Type B pancreatic cell (in vitro differentiated cells): ENCODE results near the gene TRIM45. TPM values are rescaled to one million over a fixed set of nuclear protein-coding genes. Genes with fewer than 3 reads are reported as not detected.

Experiments used
- DNase-seq: peaks from one replicate; pipeline ENCODE4 v3.0.0; 2021; ENCODE audit warnings: mixed read lengths; ENCODE audit not compliant: unreplicated experiment; ENCODE audit errors: extremely low spot score
- H3K27ac Mint-ChIP-seq: 2 replicates; pipeline ENCODE4 v1.8.0; 2021; ENCODE audit warnings: mild to moderate bottlenecking, mixed read lengths
- H3K27me3 Mint-ChIP-seq: 2 replicates; pipeline ENCODE4 v1.8.0; 2021; ENCODE audit warnings: mixed read lengths
- H3K36me3 Mint-ChIP-seq: 2 replicates; pipeline ENCODE4 v1.8.0; 2021; ENCODE audit warnings: mixed read lengths
- H3K4me1 Mint-ChIP-seq: one replicate; pipeline ENCODE4 v1.8.0; 2021; ENCODE audit warnings: mixed read lengths; ENCODE audit not compliant: unreplicated experiment
- H3K4me3 Mint-ChIP-seq: 2 replicates; pipeline ENCODE4 v1.8.0; 2021; ENCODE audit warnings: mild to moderate bottlenecking, mixed read lengths
- H3K9me3 Mint-ChIP-seq: 2 replicates; pipeline ENCODE4 v1.8.0; 2021; ENCODE audit warnings: mixed read lengths
- CTCF ChIP-seq: fragments of 200-600 bp; sonication (generic); conservative IDR thresholded peaks from 2 replicates; pipeline ENCODE4 v1.5.0; 2021; ENCODE audit warnings: antibody characterized with exemption, mild to moderate bottlenecking
- long read RNA-seq: library from polyadenylated mRNA; unstranded; transcript quantifications from one replicate; pipeline ENCODE4 v2.0.0, GENCODE V29; 2020
- total RNA-seq: library from RNA; stranded (reverse); gene quantifications from 2 replicates; pipeline ENCODE4 v1.2.1, GENCODE V29; 2021; ENCODE audit warnings: low replicate concordance

The TRIM45 gene
- total RNA-seq, result 19.8 and 23.3 TPM in 2 replicates
- long read RNA-seq, partial matches to known transcripts, result 2 of 10 reads
- long read RNA-seq, other reads (novel, unspliced or antisense), result 7 of 10 reads

- peaks cover 12% of the 10 kb centered on the region for H3K36me3 Mint-ChIP-seq
- DNase-seq, result peak; percentile 96
- no peaks in the 10 kb centered on the region for H3K9me3 Mint-ChIP-seq
- TF ChIP-seq CTCF, result peak; percentile 79
- H3K4me3 Mint-ChIP-seq, result peak within 1 kb of the TSS; percentile 92
- no peaks in the 10 kb centered on the region for H3K27me3 Mint-ChIP-seq
- H3K4me1 Mint-ChIP-seq, result peaks cover 23% of the 10 kb centered on the region
- peak within 1 kb of the TSS; percentile 95 for H3K27ac Mint-ChIP-seq
These were observed at the start of gene TRIM45 for GRCh38 chr1:117121589-117122329. TSS of gene TRIM45 (minus strand) at chr1:117121749. CDS start at chr1:117121201, 548 bp downstream.

DNA sequence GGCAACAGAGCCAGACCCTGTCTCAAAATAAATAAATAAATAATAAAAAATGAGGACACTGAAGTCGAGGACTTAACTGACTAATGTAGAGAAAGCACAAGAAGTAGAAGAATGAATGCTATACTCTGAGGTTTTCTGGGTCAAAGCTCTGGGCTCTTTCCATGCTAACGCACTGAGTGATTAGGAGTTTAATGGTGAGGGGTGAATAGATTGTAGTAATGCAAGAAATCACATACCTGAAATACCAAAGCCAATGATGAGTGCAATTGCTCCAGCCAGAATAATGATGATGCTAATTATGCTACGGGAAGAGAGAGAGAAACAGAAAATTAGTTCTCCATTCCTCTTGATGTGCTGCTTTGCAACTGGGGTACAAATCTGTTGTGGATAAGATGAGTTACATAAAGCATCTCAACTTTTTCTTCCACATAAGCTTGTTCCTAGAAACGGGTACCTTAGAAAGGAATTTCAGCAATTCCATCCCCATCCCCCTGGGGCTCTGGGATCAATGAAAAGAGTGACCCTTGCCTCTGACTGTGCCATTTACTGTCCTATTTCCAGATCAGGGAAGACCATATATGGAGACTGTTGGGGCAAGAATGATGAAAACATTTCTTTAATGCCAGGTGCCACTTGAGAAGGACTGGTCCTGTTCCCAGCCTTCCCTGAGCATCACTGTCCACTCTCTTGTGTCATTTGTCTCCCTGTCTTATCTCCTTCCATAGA is 48.5 kb upstream of the TRIM45 start:
- Mint-ChIP-seq H3K27me3 (no peaks in the 10 kb centered on the region), H3K27ac (no peak overlapping the region), H3K4me3 (no peak overlapping the region), H3K36me3 (peaks cover 8% of the 10 kb centered on the region), H3K9me3 (peaks cover 5% of the 10 kb centered on the region), H3K4me1 (peaks cover 20% of the 10 kb centered on the region)
- TF ChIP-seq CTCF, result no peak
- no peak for DNase-seq

- peak overlapping the region; percentile 68 for H3K27ac Mint-ChIP-seq
- peaks cover 5% of the 10 kb centered on the region for H3K9me3 Mint-ChIP-seq
- no peak overlapping the region for H3K4me3 Mint-ChIP-seq
- H3K36me3 Mint-ChIP-seq, result peaks cover 5% of the 10 kb centered on the region
- DNase-seq, result no peak
- H3K4me1 Mint-ChIP-seq, result peaks cover 24% of the 10 kb centered on the region
- no peaks in the 10 kb centered on the region for H3K27me3 Mint-ChIP-seq
- no peak for TF ChIP-seq CTCF
These were observed 45.9 kb upstream of the TRIM45 start for GRCh38 chr1:117167402-117167801.

DNA sequence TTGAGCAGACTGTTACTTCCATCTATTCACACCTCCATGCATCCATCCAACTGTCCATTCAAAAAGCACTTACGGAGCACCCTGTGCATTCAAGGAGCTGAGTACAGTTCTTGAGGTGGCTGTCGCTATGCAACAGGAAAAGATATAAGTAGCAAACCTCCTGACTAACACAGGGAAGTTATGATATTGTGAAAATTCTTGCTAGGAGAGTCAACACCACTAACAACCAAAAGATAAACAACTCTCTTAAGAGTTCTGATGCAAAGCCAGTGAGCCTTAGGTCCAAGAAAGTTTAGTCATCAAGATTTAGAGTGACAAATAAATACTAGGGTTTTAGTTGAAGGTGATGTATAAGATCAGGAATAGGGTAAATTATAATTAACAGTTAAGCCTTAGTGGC is 44.5 kb upstream of the TRIM45 start:
- DNase-seq, result no peak

DNA sequence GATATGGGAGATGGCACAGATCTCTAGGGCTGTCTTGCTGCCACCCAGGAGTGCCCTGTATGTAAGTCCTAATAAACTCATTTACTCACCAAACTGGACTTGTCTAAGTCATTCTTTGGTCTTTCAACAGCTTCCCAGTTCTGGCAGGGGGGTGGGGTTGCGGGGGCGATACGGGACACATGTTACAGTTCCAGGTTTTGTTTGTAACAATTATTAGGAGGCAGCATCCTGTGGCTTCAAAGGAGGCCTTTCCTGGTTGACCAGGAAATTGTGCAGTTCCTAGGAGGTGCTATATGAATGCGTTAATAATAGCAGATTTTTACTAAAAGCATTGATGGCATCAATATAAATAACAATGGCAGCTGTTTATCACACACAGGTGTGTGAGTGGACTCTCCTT is 42.7 kb upstream of the TRIM45 start:
- H3K27ac Mint-ChIP-seq, result no peak overlapping the region
- no peak for TF ChIP-seq CTCF
- peaks cover 22% of the 10 kb centered on the region for H3K4me1 Mint-ChIP-seq
- no peaks in the 10 kb centered on the region for H3K36me3 Mint-ChIP-seq
- H3K4me3 Mint-ChIP-seq, result no peak overlapping the region
- DNase-seq, result no peak
- no peaks in the 10 kb centered on the region for H3K27me3 Mint-ChIP-seq
- H3K9me3 Mint-ChIP-seq, result no peaks in the 10 kb centered on the region

More for the DNA sequence above, 44.5 kb upstream of the TRIM45 start:
- no peak for TF ChIP-seq CTCF
- H3K4me1 Mint-ChIP-seq, result peaks cover 19% of the 10 kb centered on the region
- no peaks in the 10 kb centered on the region for H3K36me3 Mint-ChIP-seq
- H3K27me3 Mint-ChIP-seq, result no peaks in the 10 kb centered on the region
- peak overlapping the region; percentile 23 for H3K27ac Mint-ChIP-seq
- no peak overlapping the region for H3K4me3 Mint-ChIP-seq
- H3K9me3 Mint-ChIP-seq, result no peaks in the 10 kb centered on the region
